HG03442 (cell line): ENCODE measurements around the gene PPP1CA.

Experiments
- ATAC-seq: cut with Tn5 transposase; IDR thresholded peaks from one replicate; pipeline ENCODE4 v1.9.1; 2021; ENCODE audit warnings: mild to moderate bottlenecking, moderate library complexity; ENCODE audit not compliant: unreplicated experiment

Gene PPP1CA

GRCh38 chr11:67370351-67371076, 31.1 kb downstream of the PPP1CA start:
- no peak for ATAC-seq

- ATAC-seq, result no peak
Measured at GRCh38 chr11:67369801-67370284, 31.8 kb downstream of the PPP1CA start.

DNA sequence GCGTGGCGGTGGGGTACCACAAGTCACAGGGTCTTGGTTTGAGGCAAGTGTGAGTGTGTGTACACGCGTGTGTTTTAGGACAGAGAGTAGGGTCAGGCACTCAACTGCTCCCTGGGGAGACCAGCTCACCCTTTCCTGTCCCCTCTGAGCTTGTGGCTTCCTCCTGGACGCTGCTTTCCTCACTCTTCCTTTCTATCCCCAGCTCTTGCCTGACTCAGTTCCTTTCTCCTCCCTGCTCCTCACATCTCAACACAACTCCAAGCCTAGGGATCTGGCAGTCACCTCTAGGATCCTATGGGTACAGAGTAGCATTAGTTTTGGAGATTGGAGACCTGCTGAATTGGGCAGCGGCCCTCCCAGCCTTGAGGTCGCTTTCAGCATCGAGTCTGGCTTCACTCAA, 32.4 kb downstream of the PPP1CA start:
- ATAC-seq, result no peak

DNA sequence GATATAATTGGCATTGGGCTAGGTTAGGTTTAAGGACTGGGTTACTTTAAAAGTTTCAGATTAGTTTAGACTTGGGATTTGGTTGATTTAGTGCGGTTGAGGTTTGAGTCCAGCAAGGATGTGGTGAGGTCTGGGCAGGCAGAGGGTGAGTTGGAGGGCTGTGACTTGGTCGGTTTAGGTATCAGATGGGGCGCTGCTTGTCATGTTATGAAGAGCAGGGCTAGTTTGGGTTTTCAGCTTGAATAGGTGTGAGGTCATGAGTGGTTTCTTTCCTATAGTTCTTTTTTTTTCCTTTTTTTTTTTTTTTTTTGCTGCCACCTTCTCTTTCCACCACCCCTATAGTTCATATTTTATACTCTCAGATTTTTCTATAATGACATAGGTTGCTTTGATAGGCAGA, 33.0 kb downstream of the PPP1CA start:
- no peak for ATAC-seq

GRCh38 chr11:67367761-67368227, 33.9 kb downstream of the PPP1CA start:
- ATAC-seq, result no peak

- ATAC-seq, result no peak
Measured at GRCh38 chr11:67366961-67367760, 34.5 kb downstream of the PPP1CA start.

- no peak for ATAC-seq
Measured at GRCh38 chr11:67366546-67366945, 35.1 kb downstream of the PPP1CA start.

- no peak for ATAC-seq
Measured at GRCh38 chr11:67365736-67366444, 35.8 kb downstream of the PPP1CA start.

- no peak for ATAC-seq
Measured at GRCh38 chr11:67364783-67365722, 36.6 kb downstream of the PPP1CA start.

GRCh38 chr11:67364169-67364568, 37.5 kb downstream of the PPP1CA start:
- ATAC-seq, result no peak

GRCh38 chr11:67357831-67358670, 43.6 kb downstream of the PPP1CA start:
- ATAC-seq, result no peak

DNA sequence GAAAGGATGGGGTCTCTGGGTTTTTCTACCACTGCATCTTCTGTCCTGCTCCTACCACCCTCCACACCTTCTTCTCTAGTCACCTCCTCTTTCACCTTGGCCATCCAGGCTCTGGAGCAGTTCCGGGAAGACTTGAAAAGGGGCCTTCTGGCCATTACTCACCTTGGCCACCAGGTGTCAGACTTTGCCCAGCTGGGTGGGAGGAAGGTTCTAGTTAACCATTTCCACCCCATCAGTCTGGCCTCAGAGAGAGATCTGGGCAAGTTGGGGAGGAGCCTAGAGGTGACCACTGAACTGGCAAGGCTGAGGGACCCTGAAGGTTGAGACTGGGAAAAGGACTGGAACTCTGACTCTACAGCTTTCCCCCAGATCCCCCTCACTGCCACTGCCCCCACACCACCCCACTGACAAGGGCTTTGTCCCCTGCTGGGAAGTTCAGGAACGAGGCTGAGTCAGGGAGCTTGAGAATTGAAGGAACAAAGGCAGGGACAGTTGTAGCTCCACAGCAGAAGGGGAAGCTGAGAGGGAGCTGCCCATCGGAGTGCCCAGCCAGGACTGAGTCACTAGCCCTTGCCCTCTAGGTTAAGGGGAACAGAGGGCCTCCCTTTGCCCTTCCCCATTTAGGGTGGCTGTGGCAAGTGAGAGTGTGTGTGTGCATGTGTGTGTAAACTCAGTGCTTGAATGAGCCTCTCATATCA, 44.6 kb downstream of the PPP1CA start:
- ATAC-seq, result no peak

GRCh38 chr11:67356387-67356863, 45.2 kb downstream of the PPP1CA start:
- no peak for ATAC-seq

- ATAC-seq, result no peak
Measured at GRCh38 chr11:67355794-67356386, 45.8 kb downstream of the PPP1CA start.

DNA sequence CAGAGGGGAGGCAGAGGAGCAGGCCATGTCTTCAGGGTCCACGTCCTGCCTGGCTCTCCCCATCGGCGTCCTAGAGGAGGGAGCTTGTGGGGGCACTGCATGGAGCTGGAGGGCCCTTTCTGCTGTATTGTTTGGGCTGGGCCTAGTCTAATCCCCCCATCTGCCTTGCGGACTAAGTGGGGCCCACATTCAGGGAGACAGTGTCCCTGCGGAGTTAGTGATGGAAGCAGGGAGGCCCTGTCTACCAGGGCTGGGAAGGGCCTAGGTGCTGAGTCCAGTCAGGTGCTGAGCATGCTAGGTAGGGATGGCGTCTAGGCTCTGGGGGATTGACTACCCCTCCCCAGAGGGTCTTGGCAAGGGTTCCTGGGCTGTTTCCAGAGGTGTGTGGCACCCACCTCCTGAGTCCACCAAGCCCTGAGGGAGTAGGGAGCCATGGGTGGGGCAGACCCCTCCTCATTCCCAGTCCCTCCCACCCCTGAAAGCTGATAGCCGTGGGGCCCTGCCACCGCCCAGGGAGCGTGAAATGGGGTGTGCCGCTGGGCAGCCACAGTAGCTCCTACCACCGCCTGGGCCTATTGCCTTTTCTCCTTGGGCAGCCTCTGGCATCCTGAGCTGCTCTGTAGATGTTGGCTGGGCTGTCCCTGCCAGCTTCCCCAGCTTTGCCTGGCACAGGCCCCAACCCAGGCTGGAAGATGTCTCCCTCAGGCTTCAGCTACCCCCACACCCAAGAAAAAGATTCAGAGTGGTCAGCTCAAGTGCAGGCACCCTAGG, 46.5 kb downstream of the PPP1CA start:
- no peak for ATAC-seq

GRCh38 chr11:67354075-67355022, 47.3 kb downstream of the PPP1CA start:
- no peak for ATAC-seq
